GM19324 (cell line): ENCODE results near the gene ARIH2.
"Not testable (repeated sequence)": the region's sequence is repeated elsewhere in the genome, so short reads cannot be mapped to it uniquely, and the experiment has no call there.

ENCODE experiments used
- ATAC-seq: cut with Tn5 transposase; IDR thresholded peaks from one replicate; pipeline ENCODE4 v1.9.1; 2021; ENCODE audit warnings: mild to moderate bottlenecking, moderate library complexity; ENCODE audit not compliant: unreplicated experiment, low FRiP score

Gene ARIH2

GRCh38 chr3:48997714-48998637 lies 79.3 kb downstream of the ARIH2 start:
- no peak for ATAC-seq

- no peak for ATAC-seq
Observed at GRCh38 chr3:48999085-48999858, 80.6 kb downstream of the ARIH2 start.

GRCh38 chr3:49001155-49001554 lies 82.5 kb downstream of the ARIH2 start:
- ATAC-seq = no peak

GRCh38 chr3:49004352-49005302 lies 86.0 kb downstream of the ARIH2 start:
- no peak for ATAC-seq

- ATAC-seq = no peak
Observed at GRCh38 chr3:49005303-49005680, 86.7 kb downstream of the ARIH2 start.

GRCh38 chr3:49005998-49006397 lies 87.4 kb downstream of the ARIH2 start:
- no peak for ATAC-seq

- ATAC-seq = no peak
Observed at GRCh38 chr3:49006408-49007067, 87.9 kb downstream of the ARIH2 start.

- ATAC-seq = peak; percentile 90
Observed at GRCh38 chr3:49007068-49007770, 88.6 kb downstream of the ARIH2 start, which contains the start of gene WDR6. WDR6 (plus strand) TSS chr3:49007391; CDS start chr3:49007432, 41 bp downstream.

- peak; percentile 34 for ATAC-seq
Observed at GRCh38 chr3:49007771-49008528, 89.3 kb downstream of the ARIH2 start.

- ATAC-seq = not testable (repeated sequence)
Observed at GRCh38 chr3:49008627-49009026, 90.0 kb downstream of the ARIH2 start.

- ATAC-seq = no peak
Observed at GRCh38 chr3:49009396-49009795, 90.8 kb downstream of the ARIH2 start.

- ATAC-seq = no peak
Observed at GRCh38 chr3:49012441-49013017, 93.9 kb downstream of the ARIH2 start.

- ATAC-seq = no peak
Observed at GRCh38 chr3:49013113-49013737, 94.6 kb downstream of the ARIH2 start.

- ATAC-seq = no peak
Observed at GRCh38 chr3:49013738-49014660, 95.4 kb downstream of the ARIH2 start.

GRCh38 chr3:49015072-49015471 lies 96.4 kb downstream of the ARIH2 start:
- no peak for ATAC-seq

- ATAC-seq = no peak
Observed at GRCh38 chr3:49015765-49016164, 97.1 kb downstream of the ARIH2 start.
